GM18502 (cell line): ENCODE results near the gene BNIP1.

Experiments used
- ATAC-seq: cut with Tn5 transposase; IDR thresholded peaks from one replicate; pipeline ENCODE4 v1.9.1; 2021; ENCODE audit warnings: mild to moderate bottlenecking; ENCODE audit not compliant: unreplicated experiment, poor library complexity

The BNIP1 gene

GRCh38 chr5:173163219-173163618 is 18.9 kb downstream of the BNIP1 start:
- no peak for ATAC-seq

- no peak for ATAC-seq
These were observed 21.1 kb downstream of the BNIP1 start for GRCh38 chr5:173165177-173166016.

- no peak for ATAC-seq
These were observed 27.8 kb downstream of the BNIP1 start for GRCh38 chr5:173172166-173172565.

- ATAC-seq, result no peak
These were observed 31.2 kb downstream of the BNIP1 start for GRCh38 chr5:173175523-173175922.

- no peak for ATAC-seq
These were observed 34.1 kb downstream of the BNIP1 start for GRCh38 chr5:173178369-173178910.

GRCh38 chr5:173180331-173180730 is 36.0 kb downstream of the BNIP1 start:
- no peak for ATAC-seq

- ATAC-seq, result no peak
These were observed 42.9 kb downstream of the BNIP1 start for GRCh38 chr5:173187054-173187743.

- ATAC-seq, result no peak
These were observed 43.9 kb downstream of the BNIP1 start for GRCh38 chr5:173188280-173188679.

- no peak for ATAC-seq
These were observed 46.7 kb downstream of the BNIP1 start for GRCh38 chr5:173191015-173191414.

GRCh38 chr5:173191561-173191960 is 47.2 kb downstream of the BNIP1 start:
- ATAC-seq, result no peak

- ATAC-seq, result no peak
These were observed 48.2 kb downstream of the BNIP1 start for GRCh38 chr5:173192561-173192960.

- no peak for ATAC-seq
These were observed 52.0 kb downstream of the BNIP1 start for GRCh38 chr5:173196133-173196952.

- no peak for ATAC-seq
These were observed 53.1 kb downstream of the BNIP1 start for GRCh38 chr5:173197375-173197891.

- ATAC-seq, result no peak
These were observed 53.7 kb downstream of the BNIP1 start for GRCh38 chr5:173198049-173198448.

GRCh38 chr5:173200356-173200755 is 56.0 kb downstream of the BNIP1 start:
- ATAC-seq, result no peak

- ATAC-seq, result no peak
These were observed 57.4 kb downstream of the BNIP1 start for GRCh38 chr5:173201636-173202265.

GRCh38 chr5:173202266-173202875 is 58.0 kb downstream of the BNIP1 start:
- ATAC-seq, result no peak

GRCh38 chr5:173204185-173204979 is 60.1 kb downstream of the BNIP1 start:
- ATAC-seq, result no peak

GRCh38 chr5:173205916-173206315 is 61.6 kb downstream of the BNIP1 start:
- ATAC-seq, result no peak
